Epidermal melanocyte (primary cell): ENCODE results near the gene PLN.

Experiments
- DNase-seq: peaks from one replicate; pipeline ENCODE4 v3.0.0; 2011; ENCODE audit warnings: low spot score; ENCODE audit not compliant: insufficient read length

The PLN gene

GRCh38 chr6:118536478-118536877 is 11.6 kb upstream of the PLN start:
- no peak for DNase-seq

DNA sequence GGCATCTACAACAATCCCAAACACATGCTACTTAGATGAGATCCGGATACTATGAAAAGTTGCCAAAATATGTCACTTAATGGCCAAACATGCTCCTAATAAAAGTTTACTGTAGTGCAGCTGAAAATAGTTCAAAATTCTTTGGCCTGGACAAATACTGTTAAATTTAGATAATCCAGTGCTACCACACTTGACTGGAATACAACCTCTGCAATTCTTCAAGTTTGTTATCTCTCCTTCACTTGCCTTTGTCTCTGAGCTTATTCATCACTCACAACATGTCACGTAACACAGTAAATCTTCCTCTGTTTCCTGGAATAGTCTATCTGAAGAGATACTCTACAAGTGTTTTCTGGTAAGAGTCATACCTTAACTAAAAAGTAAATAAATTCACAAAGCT is 10.5 kb upstream of the PLN start:
- peak; percentile 15 for DNase-seq

DNA sequence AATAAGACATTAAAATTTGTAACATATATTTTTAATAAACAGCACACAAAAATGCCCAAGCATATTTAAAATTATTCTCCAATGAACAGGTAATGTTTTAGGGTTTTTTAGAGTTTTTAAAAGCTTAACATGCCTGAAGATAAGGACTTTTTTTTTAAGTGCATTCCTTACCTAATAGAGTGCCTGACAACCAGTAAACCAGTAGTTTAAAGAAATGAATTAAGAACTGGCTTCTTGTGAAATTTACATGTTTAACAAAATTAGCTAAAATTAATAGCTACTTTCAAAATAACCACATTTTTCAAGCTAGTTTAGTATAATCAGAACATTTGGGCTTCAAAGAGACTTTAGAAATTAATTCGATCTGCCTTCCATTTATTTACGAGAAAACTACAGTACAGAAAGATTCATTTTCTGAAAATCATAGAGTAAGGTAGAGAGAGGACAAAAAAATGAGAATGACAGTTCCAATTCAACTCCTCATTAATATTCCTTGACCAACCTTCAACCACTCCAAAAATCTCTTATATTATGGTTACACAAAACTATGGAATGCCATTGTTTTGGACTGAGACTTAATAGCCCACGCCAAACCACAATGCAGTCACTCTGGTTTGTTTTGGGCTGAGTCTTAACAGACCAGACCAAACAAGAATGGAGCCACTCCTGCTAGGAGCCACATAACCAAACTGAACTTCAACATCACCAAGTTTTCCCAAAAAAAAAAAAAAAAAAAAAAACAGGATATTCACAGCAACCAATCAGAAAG is 5.7 kb upstream of the PLN start:
- DNase-seq = no peak

- no peak for DNase-seq
Observed at GRCh38 chr6:118544105-118544504, 4.0 kb upstream of the PLN start.

DNA sequence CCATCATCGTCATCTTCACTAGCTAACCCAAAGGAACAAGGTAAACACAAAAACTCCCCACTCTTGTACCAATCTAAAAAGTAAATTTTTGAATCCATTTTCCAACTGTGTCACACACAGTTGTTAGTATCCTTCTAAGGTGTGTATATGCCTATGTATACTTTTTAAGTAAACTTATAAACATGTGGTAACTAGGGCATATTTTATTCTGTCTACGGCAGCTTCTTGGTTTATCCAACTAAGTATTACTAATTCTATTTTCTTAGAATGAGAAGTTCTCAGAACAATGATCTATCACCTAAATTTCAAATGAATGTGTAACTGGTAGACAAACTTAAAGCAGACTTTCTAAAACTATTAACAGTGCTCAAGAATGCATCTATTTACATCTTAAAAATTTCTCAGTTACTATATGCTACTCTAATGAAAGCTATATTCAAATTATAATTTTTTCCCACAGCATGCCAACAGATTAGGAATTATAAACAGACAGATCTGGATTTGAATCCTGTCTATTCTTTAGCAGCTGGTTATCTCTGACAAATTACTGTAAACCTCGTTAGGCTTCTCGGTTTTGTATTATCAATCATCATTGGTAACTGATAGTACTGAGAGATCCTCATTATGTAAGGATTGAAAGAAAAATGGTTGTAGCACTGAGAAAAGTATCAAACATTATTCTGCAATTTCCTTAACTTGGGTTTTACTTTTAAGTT is 1.8 kb upstream of the PLN start:
- no peak for DNase-seq

DNA sequence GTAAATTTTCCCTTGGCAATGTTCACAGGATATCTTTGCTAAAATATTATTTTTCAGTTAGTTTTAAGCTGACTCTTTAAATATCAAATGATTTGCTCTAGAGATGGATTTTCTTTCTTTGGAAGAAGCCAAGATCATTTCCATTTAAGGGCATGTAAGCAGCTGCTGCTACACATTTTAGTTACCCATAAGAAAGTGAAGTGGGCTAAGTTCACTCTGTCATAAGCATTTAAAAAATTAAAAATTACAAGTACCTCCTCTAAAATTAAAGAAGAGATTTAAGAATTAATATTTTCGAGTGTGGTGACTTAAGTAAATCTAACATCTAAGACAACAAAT is 1.2 kb upstream of the PLN start:
- no peak for DNase-seq

- DNase-seq = no peak
Observed at GRCh38 chr6:118548613-118549012, 517 bp downstream of the PLN start.

GRCh38 chr6:118551063-118552053 is 3.3 kb downstream of the PLN start:
- peak; percentile 35 for DNase-seq

- DNase-seq = no peak
Observed at GRCh38 chr6:118553132-118553531, 5.0 kb downstream of the PLN start.

DNA sequence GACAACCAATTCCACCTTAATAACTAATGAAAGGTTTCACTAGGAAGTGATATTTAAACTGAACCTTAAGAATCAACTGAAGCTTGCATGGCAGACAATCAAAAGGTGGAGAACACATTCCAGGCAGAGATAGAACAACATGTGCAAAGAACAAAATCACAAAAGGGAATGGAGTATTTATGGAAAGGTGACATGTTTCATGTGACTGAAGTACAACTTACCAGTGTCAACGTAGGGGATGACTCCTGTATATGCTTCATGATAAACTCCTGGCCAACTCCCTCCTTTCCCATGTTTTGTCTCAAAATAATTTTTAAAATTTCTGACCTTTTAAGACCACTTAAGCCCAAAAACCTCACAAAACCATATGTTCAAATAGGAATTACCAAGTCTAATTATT is 6.6 kb downstream of the PLN start:
- no peak for DNase-seq

GRCh38 chr6:118558464-118559217 is 10.5 kb downstream of the PLN start:
- DNase-seq = no peak

- DNase-seq = no peak
Observed at GRCh38 chr6:118559659-118560058, 11.6 kb downstream of the PLN start.

DNA sequence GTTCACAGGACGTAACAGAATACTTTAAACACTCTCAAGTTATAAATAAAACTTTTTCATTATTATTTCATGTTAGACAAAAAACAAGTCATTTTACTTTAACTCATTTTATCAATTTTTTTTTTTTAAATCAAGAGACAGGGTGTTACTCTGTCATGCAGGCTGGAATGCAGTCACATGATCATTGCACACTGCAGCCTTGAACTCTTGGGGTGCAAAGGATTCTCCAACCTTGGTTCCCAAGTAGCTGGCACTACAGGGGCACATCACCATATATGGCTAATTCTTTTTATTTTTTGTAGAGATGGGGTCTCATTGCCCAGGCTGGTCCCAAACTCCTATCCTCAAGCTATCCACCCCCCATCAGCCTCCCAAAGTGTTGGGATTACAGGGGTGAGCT is 14.2 kb downstream of the PLN start:
- DNase-seq = no peak

GRCh38 chr6:118562959-118563358 is 14.9 kb downstream of the PLN start:
- no peak for DNase-seq

- no peak for DNase-seq
Observed at GRCh38 chr6:118565311-118565960, 17.3 kb downstream of the PLN start.

GRCh38 chr6:118567974-118568373 is 19.9 kb downstream of the PLN start:
- DNase-seq = no peak

DNA sequence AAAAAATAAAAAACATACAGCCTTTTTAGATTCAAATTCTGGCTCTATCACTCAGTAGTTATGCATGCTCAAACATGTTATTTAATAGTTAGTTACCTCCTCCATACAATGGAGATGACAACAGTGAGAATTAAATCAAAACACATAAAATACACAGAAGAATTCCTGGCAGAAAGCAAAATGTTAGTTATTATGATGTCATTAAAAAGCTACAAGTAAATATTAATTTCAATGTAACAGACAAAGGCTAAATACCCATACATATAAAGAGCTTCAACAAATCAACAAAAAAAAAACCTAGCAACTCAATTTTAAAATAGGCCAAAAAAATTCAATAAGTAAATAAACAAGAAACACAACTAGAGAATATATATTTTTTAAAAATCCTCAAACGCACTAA is 21.4 kb downstream of the PLN start:
- DNase-seq = no peak

DNA sequence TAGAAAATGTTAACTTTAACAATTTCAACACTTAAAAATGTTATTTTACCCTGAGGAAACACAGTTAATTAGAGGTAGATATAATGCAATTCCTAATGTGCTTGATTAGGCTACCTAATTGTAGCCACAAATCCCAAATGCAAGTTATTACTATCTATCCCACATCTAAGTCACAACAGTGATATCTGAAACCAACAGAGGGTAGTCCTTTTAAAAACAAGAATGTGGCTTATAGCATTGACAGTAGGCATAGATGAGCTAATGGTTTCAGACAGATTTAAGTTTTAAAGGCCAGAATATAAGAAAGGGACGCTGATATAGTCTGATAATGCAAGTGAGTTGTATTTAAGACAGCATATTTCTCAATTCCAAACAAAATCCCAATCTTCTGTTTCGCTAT is 23.0 kb downstream of the PLN start:
- no peak for DNase-seq

- DNase-seq = no peak
Observed at GRCh38 chr6:118574051-118574865, 26.2 kb downstream of the PLN start.

DNA sequence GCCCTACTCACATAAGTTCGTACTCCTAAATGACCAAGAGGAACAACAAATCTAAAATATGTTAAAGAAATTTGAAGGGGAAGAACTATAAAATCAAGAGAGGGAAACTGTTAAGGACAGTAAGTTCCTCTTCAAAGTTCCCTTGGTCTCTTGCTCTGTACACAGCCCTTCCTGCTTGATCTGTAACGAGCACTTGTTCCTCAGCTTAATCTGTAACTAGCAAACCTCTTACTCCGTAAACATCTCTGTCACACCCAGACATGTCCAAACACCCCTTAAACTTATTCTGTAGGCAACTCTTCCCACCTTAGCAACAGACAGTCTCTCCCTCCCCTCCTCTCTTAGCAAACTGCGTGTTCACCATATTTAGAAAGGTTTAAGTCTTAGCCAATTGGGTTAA is 29.9 kb downstream of the PLN start:
- DNase-seq = no peak
